ENCODE data around the gene AGBL5. TPM values are rescaled to one million over a fixed set of nuclear protein-coding genes. Genes with fewer than 3 reads are reported as not detected.
A peak's percentile ranks its signal among the peaks of the same experiment; 100 is the strongest.

Gene AGBL5
- total and polyA plus RNA-seq, 9 of the 15 experiments (the other 6 are each of a cell fraction or from before 2014, with no cell fraction given), result 3.3 to 52.7 (median 26.2) TPM

GRCh38 chr2:27092696-27093429 is 41.4 kb downstream of the AGBL5 start (continued):
- TF ChIP-seq TSHZ1 (CRISPR knock-in tag; IDR thresholded peaks at IDR 0.05) (no peak), NCOA1 (IDR thresholded peaks at IDR 0.05; ENCODE audit: low read depth) (peak; percentile 46; the same call in 1 of the 2 replicates), ZNF239 (CRISPR knock-in tag; IDR thresholded peaks at IDR 0.05) (peak; percentile 70; the same call in 1 of the 2 replicates), ZFX (CRISPR knock-in tag; IDR thresholded peaks at IDR 0.05) (peak; percentile 22; the same call in 1 of the 2 replicates), ZNF316 (IDR thresholded peaks at IDR 0.05) (peak; percentile 24; the same call in 1 of the 2 replicates), ATF1 (CRISPR knock-in tag; IDR thresholded peaks at IDR 0.05) (no peak), ATF1 (tag; IDR thresholded peaks at IDR 0.05) (peak; percentile 58; the same call in 1 of the 2 replicates), EP400 (IDR thresholded peaks at IDR 0.05) (peak; percentile 79), DMBX1 (CRISPR knock-in tag; IDR thresholded peaks at IDR 0.05; ENCODE audit: borderline replicate concordance) (peak; percentile 80; the same call in 1 of the 2 replicates), VEZF1 (CRISPR knock-in tag; IDR thresholded peaks at IDR 0.05) (peak; percentile 39; the same call in 1 of the 2 replicates), ZNF76 (CRISPR knock-in tag; IDR thresholded peaks at IDR 0.05; ENCODE audit: borderline replicate concordance) (peak; percentile 86; the same call in 1 of the 2 replicates), ZSCAN29 (IDR thresholded peaks at IDR 0.05) (no peak), SOX6 (IDR thresholded peaks at IDR 0.05) (peak; percentile 44; the same call in 1 of the 2 replicates), YY1 (IDR thresholded peaks at IDR 0.05; ENCODE audit: borderline replicate concordance in 1 of 3, control insufficient read depth in 1 of 3, extremely low read depth in 1 of 3, insufficient read depth in 3 of 3, insufficient read length in 1 of 3, insufficient replicate concordance in 2 of 3, low read depth in 1 of 3, low read length in 2 of 3) (peak in 2 of 3 experiments; percentile 42 to 61), SPI1 (IDR thresholded peaks at IDR 0.05; ENCODE audit: borderline replicate concordance, low read depth, low read length) (no peak), TCF3 (CRISPR knock-in tag; IDR thresholded peaks at IDR 0.05) (peak; percentile 87), ARID1B (IDR thresholded peaks at IDR 0.05) (peak; percentile 86), ZNF143 (CRISPR knock-in tag; IDR thresholded peaks at IDR 0.05) (peak; percentile 29; the same call in 1 of the 2 replicates)
- TF ChIP-seq, protein P1, sequence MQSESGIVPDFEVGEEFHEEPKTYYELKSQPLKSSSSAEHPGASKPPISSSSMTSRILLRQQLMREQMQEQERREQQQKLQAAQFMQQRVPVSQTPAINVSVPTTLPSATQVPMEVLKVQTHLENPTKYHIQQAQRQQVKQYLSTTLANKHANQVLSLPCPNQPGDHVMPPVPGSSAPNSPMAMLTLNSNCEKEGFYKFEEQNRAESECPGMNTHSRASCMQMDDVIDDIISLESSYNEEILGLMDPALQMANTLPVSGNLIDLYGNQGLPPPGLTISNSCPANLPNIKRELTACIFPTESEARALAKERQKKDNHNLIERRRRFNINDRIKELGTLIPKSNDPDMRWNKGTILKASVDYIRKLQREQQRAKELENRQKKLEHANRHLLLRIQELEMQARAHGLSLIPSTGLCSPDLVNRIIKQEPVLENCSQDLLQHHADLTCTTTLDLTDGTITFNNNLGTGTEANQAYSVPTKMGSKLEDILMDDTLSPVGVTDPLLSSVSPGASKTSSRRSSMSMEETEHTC (IDR thresholded peaks at IDR 0.05), result peak; percentile 74; the same call in 1 of the 2 replicates
- TF ChIP-seq, protein P2, sequence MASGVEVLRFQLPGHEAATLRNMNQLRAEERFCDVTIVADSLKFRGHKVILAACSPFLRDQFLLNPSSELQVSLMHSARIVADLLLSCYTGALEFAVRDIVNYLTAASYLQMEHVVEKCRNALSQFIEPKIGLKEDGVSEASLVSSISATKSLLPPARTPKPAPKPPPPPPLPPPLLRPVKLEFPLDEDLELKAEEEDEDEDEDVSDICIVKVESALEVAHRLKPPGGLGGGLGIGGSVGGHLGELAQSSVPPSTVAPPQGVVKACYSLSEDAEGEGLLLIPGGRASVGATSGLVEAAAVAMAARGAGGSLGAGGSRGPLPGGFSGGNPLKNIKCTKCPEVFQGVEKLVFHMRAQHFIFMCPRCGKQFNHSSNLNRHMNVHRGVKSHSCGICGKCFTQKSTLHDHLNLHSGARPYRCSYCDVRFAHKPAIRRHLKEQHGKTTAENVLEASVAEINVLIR (CRISPR knock-in tag; IDR thresholded peaks at IDR 0.05), result 0 out of 2 replicates have a peak, but pooled peaks have one; percentile 20
